Esophagus squamous epithelium (tissue), 5 donors: ENCODE results near the gene KRTAP19-8. TPM values are rescaled to one million over a fixed set of nuclear protein-coding genes. Genes with fewer than 3 reads are reported as not detected.

Experiments
- DNase-seq: peaks from one replicate; lab custom pipeline; 2025; lab: John Stamatoyannopoulos, UW
- H3K27ac ChIP-seq, 4 donors: fragments of 200-600 bp; sonication (generic); one replicate each; pipeline ENCODE4 v1.5.1; 2016 to 2019; ENCODE audit warnings: mild to moderate bottlenecking in 1 of 4
- H3K27me3 ChIP-seq, 4 donors: fragments of 200-600 bp; sonication (generic); 1 replicate in 3 of 4; 2 replicates in 1 of 4; pipeline versions ENCODE4 v1.5.1 to v1.6.0; 2017 to 2021; ENCODE audit warnings: antibody characterized with exemption in 1 of 4
- H3K36me3 ChIP-seq, 3 donors: fragments of 200-600 bp; sonication (generic); one replicate each; pipeline ENCODE4 v1.5.1; 2016 to 2019
- H3K4me1 ChIP-seq, 3 donors: fragments of 200-600 bp; sonication (generic); one replicate each; pipeline ENCODE4 v1.5.1; 2017 to 2019
- H3K4me3 ChIP-seq, 4 donors: fragments of 200-600 bp; sonication (generic); 1 replicate in 3 of 4; 2 replicates in 1 of 4; pipeline ENCODE4 v1.5.1; 2016 to 2019; ENCODE audit warnings: mild to moderate bottlenecking in 2 of 4, moderate library complexity in 1 of 4
- H3K9me3 ChIP-seq, 3 donors: fragments of 200-600 bp; sonication (generic); one replicate each; pipeline ENCODE4 v1.5.1; 2016 to 2019
- POLR2A ChIP-seq, 4 donors: fragments of 450-650 bp; IDR thresholded peaks; one replicate each; pipeline ENCODE4 v1.6.1; 2017; ENCODE audit warnings: antibody characterized with exemption in 4 of 4, mild to moderate bottlenecking in 4 of 4, moderate library complexity in 3 of 4
- WGBS, 2 donors: methylation state at CpG; one replicate each; pipeline ENCODE4 v1.1.5; 2018; 5-methylcytosine and 5-hydroxymethylcytosine counted together
- intact Hi-C: fragments of 100-400 bp; cut with DNase I; formaldehyde crosslinking; loops from one replicate; pipeline ENCODE4 v1.15.0; 2022
- total RNA-seq, 4 donors: library from RNA; depleted of rRNA; stranded (reverse); fragments of >200 nt; gene quantifications; one replicate each; pipeline ENCODE4 v1.1.0, GENCODE V29; 2016
- TF ChIP-seq, protein P1 (sequence below), 6 experiments: fragments of 450-650 bp in 4 of 6; fragments of 200-600 bp in 2 of 6; sonication (generic) in 2 of 6; IDR thresholded peaks; one replicate each; pipeline ENCODE4 v1.5.1; 2016 to 2019; ENCODE audit warnings: antibody characterized with exemption in 6 of 6, mild to moderate bottlenecking in 4 of 6, moderate library complexity in 4 of 6
- donor health status: DM: yes; HTN: yes; CAD: no.

KRTAP19-8 gene
- total RNA-seq, 4 donors from 2014 or later = not detected

DNA sequence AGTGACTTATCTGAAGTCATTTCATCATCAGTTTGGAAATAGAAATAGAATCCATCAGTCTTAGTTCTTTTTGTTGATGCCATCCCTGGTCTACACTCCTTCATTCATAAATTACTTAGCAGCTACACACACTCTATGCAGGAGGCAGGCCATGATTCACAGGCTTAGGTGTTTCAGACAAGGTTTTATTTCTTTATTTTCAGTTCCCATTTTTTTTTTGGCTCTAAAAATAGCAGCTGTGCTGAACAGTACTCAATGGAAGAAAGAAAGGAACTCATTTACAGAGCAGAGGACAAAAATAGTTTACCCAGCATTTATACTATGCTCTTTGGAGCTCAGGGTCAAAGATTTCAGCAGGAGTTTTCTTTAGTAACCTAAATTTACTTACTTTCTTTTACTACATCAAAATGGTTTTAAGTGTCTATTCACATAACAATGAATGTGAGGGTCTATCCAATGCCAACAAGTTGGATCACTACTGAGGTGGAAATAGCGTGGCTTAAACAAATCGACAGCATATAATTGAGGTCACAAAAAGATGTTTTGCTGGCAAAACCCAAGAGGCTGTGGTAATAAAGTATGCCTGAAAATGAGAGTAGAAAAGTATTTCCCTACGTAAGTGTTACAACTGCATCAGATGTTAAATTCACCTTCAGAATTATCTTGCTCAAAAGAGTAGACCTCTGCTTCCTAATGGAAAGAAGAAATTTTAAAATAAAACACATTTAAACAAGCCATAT is 7.7 kb downstream of the KRTAP19-8 start:
- intact Hi-C loops = no loop called here
- no peaks in the 10 kb centered on the region for H3K4me1 ChIP-seq
- DNase-seq = no peak
- no peak overlapping the region for H3K4me3 ChIP-seq
- no peak overlapping the region for H3K27ac ChIP-seq
- 72 to 76% methylated on average over 3 of the region's 3 CpGs for WGBS, 2 donors
- TF ChIP-seq, protein P1, sequence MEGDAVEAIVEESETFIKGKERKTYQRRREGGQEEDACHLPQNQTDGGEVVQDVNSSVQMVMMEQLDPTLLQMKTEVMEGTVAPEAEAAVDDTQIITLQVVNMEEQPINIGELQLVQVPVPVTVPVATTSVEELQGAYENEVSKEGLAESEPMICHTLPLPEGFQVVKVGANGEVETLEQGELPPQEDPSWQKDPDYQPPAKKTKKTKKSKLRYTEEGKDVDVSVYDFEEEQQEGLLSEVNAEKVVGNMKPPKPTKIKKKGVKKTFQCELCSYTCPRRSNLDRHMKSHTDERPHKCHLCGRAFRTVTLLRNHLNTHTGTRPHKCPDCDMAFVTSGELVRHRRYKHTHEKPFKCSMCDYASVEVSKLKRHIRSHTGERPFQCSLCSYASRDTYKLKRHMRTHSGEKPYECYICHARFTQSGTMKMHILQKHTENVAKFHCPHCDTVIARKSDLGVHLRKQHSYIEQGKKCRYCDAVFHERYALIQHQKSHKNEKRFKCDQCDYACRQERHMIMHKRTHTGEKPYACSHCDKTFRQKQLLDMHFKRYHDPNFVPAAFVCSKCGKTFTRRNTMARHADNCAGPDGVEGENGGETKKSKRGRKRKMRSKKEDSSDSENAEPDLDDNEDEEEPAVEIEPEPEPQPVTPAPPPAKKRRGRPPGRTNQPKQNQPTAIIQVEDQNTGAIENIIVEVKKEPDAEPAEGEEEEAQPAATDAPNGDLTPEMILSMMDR (IDR thresholded peaks at IDR 0.05) = no peak
- TF ChIP-seq POLR2A (IDR thresholded peaks at IDR 0.05) = no peak
- H3K27me3 ChIP-seq = no peaks in the 10 kb centered on the region
- H3K9me3 ChIP-seq = no peaks in the 10 kb centered on the region
- no peaks in the 10 kb centered on the region for H3K36me3 ChIP-seq

- no peak for TF ChIP-seq POLR2A (IDR thresholded peaks at IDR 0.05)
- TF ChIP-seq, protein P1 (IDR thresholded peaks at IDR 0.05) = no peak
- H3K36me3 ChIP-seq = no peaks in the 10 kb centered on the region
- H3K27me3 ChIP-seq = no peaks in the 10 kb centered on the region
- no peak overlapping the region for H3K4me3 ChIP-seq
- H3K27ac ChIP-seq = no peak overlapping the region
- intact Hi-C loops = no loop called here
- H3K4me1 ChIP-seq = no peaks in the 10 kb centered on the region
- no peak for DNase-seq
- 51 to 61% methylated on average over 3 of the region's 3 CpGs for WGBS, 2 donors
- no peaks in the 10 kb centered on the region for H3K9me3 ChIP-seq
Observed at GRCh38 chr21:31023680-31024079, 14.6 kb downstream of the KRTAP19-8 start.

DNA sequence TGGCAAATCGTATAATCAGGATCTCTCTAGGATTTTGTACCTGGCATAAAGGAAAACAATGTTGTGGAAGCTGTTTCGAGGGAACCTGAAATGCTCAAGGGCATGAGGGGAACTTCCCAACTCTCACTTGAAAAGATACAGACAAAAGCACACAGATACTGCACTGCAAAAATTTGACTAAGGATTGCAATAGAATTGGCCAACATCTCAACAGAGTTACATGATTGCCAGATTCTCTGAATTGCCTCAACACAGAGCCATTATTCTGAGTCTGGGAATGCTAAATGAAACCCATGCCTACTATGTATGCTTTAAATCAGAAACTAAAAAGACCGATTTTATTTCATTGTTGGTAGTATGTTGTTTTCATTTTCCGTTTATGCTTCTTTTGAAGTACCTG is 16.0 kb downstream of the KRTAP19-8 start:
- no peaks in the 10 kb centered on the region for H3K9me3 ChIP-seq
- intact Hi-C loops = no loop called here
- no peak overlapping the region for H3K4me3 ChIP-seq
- H3K36me3 ChIP-seq = no peaks in the 10 kb centered on the region
- TF ChIP-seq, protein P1 (IDR thresholded peaks at IDR 0.05) = no peak
- WGBS, 2 donors = 40 to 44% methylated on average over 4 of the region's 4 CpGs
- no peaks in the 10 kb centered on the region for H3K27me3 ChIP-seq
- no peak for DNase-seq
- H3K4me1 ChIP-seq = no peaks in the 10 kb centered on the region
- H3K27ac ChIP-seq = no peak overlapping the region

DNA sequence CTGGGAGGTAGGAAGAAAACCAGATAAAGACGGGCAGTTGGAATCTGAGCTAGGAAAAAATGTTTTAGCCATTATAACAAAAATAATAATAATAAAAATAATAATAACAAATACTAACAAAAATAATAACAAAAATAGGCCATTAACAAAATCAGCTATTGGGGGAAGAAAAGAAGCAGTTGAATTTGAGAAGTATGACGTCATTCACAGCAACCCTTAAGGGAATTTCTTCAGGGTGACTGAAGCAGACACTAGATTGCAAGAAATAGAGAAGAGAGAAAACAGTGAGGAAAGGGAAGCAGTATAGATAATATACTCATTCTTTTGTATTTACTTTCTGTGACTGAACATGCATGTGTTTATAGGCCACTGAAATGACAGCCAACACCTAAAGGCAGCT is 20.0 kb downstream of the KRTAP19-8 start:
- TF ChIP-seq, protein P1 (IDR thresholded peaks at IDR 0.05) = no peak
- no peak for TF ChIP-seq POLR2A (IDR thresholded peaks at IDR 0.05)
- Histone ChIP-seq H3K27me3 (no peaks in the 10 kb centered on the region), H3K36me3 (no peaks in the 10 kb centered on the region), H3K4me3 (no peak overlapping the region), H3K9me3 (no peaks in the 10 kb centered on the region), H3K27ac (no peak overlapping the region), H3K4me1 (no peaks in the 10 kb centered on the region)
- WGBS, 2 donors = 55 to 77% methylated on average over 2 of the region's 2 CpGs
- intact Hi-C loops = no loop called here
- DNase-seq = no peak

DNA sequence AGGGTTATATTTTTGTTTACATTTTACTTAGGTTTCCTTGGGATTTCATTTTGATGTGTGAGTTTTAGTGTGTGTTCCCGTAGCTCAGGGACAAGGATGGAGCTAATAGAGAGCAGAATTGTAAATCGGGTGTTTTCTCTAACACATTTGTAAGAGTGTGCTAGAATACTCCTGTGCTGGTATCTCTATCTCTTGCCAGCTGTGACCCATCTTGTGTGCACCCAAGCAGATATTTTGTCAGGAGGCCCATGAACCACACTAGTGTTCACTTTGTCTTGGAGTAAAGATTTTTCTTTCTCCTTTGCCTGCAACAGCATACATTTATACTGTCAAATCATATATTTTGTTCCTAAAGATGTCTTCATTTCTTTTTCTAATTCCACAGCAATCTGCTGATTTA is 23.4 kb downstream of the KRTAP19-8 start:
- intact Hi-C loops = no loop called here
- Histone ChIP-seq H3K4me1 (no peaks in the 10 kb centered on the region), H3K27ac (no peak overlapping the region), H3K4me3 (no peak overlapping the region), H3K9me3 (no peaks in the 10 kb centered on the region), H3K36me3 (no peaks in the 10 kb centered on the region), H3K27me3 (no peaks in the 10 kb centered on the region)
- DNase-seq = no peak
- TF ChIP-seq, protein P1 (IDR thresholded peaks at IDR 0.05) = no peak
- no peak for TF ChIP-seq POLR2A (IDR thresholded peaks at IDR 0.05)
- 34 to 35% methylated on average over 2 of the region's 2 CpGs for WGBS, 2 donors
